ENCODE data around the gene TSSK3.
A peak's percentile ranks its signal among the peaks of the same experiment; 100 is the strongest.

DNA sequence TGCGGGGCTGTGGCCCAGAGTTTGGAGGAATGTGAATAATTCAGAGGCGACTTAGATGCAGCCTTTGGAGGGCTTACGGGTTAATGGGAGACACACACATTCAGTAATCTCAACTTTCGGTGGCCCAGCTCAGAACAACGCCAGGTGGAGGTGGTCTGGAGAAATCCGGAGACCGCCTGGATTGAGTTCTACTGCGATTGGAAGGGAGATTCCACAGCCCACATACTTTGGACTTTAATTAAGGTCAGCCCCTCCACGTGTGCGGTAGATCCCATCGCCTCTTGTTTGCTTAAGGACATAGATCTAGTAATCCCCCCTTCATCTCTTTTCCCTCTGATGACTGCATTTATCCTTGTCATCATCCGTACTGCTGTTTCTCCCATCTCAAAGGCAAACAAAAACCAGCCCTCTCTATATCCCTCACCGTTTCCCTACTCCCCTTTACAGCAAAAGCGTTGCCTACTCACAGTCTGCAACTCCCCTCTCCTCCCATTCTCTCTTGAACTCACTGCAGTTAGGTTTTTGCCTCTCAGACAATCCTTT is 32.6 kb downstream of the TSSK3 start:
- TF ChIP-seq POLR2A (IDR thresholded peaks at IDR 0.05; ENCODE audit: low read depth, low read length) = peak; percentile 52
- no peak for TF ChIP-seq EZH2 (IDR thresholded peaks at IDR 0.05; ENCODE audit: borderline replicate concordance, low read depth, low read length, severe bottlenecking)
- no peak for TF ChIP-seq CTCF (IDR thresholded peaks at IDR 0.05; ENCODE audit: extremely low read depth in 1 of 2, insufficient read depth in 1 of 2, low read depth in 1 of 2, low read length in 2 of 2)
- TF ChIP-seq JUN (IDR thresholded peaks at IDR 0.05; ENCODE audit: borderline replicate concordance, insufficient read depth, insufficient read length, low read depth) = no peak
- no peak for TF ChIP-seq MAX (IDR thresholded peaks at IDR 0.05; ENCODE audit: insufficient read depth, insufficient read length)
- TF ChIP-seq MYC (IDR thresholded peaks at IDR 0.05; ENCODE audit: low read depth, low read length) = no peak
- TF ChIP-seq POLR2AphosphoS5 (IDR thresholded peaks at IDR 0.05; ENCODE audit: insufficient read depth, low read depth, low read length) = peak; percentile 38
